ENCODE data around the gene GSTM3. TPM values are rescaled to one million over a fixed set of nuclear protein-coding genes. Genes with fewer than 3 reads are reported as not detected.
A peak's percentile ranks its signal among the peaks of the same experiment; 100 is the strongest.

The GSTM3 gene
- total and polyA plus RNA-seq, 9 of the 15 experiments (the other 6 are each of a cell fraction or from before 2014, with no cell fraction given): 3.9 to 24.5 (median 9.4) TPM

DNA sequence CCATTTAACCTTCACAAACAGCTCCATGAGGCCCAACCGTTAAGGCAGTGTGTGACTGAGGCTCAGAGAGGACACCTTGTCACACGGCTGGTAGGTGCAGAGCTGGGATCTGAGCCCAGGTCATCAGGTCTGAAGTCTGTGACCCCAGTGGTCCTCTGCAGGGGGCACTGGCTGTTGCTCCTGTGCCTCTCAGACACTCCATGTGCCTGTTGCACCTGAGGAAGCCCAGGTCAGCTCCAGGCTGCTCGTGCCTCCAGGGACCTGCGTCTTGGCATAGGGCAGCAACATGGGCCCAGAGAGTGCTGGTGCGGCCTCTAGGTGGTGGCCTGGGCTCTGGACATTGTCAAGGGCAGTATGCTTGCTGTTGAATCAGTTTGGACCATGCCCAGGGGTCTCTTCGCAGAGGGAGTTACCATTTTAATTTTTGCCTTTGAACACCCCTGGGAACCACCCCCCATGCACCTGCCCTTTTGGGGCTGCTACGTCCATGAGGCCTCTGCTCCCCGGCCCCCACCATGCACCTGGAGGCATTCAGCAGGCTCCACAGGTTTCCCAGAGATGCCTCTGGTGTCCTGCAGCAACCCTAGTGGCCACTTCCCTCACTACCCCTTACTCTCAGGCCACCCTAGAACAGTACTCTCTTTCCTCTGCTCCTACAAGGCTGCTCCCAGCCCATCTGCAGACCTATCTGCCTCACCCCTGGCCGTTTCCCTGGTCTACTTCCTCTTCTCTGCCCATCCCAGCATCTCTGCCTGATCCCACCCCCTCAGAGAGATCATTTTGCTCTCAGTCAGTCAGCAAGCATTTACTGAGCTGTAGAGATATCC, 48.1 kb upstream of the GSTM3 start (continued):
- no peak; the same call in 1 of the 2 replicates for TF ChIP-seq ARID4B (CRISPR knock-in tag; IDR thresholded peaks at IDR 0.05)
- TF ChIP-seq, protein P1, sequence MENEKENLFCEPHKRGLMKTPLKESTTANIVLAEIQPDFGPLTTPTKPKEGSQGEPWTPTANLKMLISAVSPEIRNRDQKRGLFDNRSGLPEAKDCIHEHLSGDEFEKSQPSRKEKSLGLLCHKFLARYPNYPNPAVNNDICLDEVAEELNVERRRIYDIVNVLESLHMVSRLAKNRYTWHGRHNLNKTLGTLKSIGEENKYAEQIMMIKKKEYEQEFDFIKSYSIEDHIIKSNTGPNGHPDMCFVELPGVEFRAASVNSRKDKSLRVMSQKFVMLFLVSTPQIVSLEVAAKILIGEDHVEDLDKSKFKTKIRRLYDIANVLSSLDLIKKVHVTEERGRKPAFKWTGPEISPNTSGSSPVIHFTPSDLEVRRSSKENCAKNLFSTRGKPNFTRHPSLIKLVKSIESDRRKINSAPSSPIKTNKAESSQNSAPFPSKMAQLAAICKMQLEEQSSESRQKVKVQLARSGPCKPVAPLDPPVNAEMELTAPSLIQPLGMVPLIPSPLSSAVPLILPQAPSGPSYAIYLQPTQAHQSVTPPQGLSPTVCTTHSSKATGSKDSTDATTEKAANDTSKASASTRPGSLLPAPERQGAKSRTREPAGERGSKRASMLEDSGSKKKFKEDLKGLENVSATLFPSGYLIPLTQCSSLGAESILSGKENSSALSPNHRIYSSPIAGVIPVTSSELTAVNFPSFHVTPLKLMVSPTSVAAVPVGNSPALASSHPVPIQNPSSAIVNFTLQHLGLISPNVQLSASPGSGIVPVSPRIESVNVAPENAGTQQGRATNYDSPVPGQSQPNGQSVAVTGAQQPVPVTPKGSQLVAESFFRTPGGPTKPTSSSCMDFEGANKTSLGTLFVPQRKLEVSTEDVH (IDR thresholded peaks at IDR 0.05; ENCODE audit: low read depth, partially characterized antibody): no peak
- TF ChIP-seq, protein P2, sequence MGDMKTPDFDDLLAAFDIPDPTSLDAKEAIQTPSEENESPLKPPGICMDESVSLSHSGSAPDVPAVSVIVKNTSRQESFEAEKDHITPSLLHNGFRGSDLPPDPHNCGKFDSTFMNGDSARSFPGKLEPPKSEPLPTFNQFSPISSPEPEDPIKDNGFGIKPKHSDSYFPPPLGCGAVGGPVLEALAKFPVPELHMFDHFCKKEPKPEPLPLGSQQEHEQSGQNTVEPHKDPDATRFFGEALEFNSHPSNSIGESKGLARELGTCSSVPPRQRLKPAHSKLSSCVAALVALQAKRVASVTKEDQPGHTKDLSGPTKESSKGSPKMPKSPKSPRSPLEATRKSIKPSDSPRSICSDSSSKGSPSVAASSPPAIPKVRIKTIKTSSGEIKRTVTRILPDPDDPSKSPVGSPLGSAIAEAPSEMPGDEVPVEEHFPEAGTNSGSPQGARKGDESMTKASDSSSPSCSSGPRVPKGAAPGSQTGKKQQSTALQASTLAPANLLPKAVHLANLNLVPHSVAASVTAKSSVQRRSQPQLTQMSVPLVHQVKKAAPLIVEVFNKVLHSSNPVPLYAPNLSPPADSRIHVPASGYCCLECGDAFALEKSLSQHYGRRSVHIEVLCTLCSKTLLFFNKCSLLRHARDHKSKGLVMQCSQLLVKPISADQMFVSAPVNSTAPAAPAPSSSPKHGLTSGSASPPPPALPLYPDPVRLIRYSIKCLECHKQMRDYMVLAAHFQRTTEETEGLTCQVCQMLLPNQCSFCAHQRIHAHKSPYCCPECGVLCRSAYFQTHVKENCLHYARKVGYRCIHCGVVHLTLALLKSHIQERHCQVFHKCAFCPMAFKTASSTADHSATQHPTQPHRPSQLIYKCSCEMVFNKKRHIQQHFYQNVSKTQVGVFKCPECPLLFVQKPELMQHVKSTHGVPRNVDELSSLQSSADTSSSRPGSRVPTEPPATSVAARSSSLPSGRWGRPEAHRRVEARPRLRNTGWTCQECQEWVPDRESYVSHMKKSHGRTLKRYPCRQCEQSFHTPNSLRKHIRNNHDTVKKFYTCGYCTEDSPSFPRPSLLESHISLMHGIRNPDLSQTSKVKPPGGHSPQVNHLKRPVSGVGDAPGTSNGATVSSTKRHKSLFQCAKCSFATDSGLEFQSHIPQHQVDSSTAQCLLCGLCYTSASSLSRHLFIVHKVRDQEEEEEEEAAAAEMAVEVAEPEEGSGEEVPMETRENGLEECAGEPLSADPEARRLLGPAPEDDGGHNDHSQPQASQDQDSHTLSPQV (IDR thresholded peaks at IDR 0.05): 0 out of 2 replicates have a peak, but pooled peaks have one; percentile 13
- no peak for TF ChIP-seq ARID3B (CRISPR knock-in tag; IDR thresholded peaks at IDR 0.05; ENCODE audit: borderline replicate concordance)
- no peak for TF ChIP-seq BMI1 (IDR thresholded peaks at IDR 0.05; ENCODE audit: low read length)
- no peak for TF ChIP-seq ZNF431 (CRISPR knock-in tag; IDR thresholded peaks at IDR 0.05)
- TF ChIP-seq GTF2B (IDR thresholded peaks at IDR 0.05; ENCODE audit: extremely low read depth, insufficient read length): no peak
- no peak for TF ChIP-seq POLR2G (IDR thresholded peaks at IDR 0.05; ENCODE audit: low read depth, low read length)
